Esophagus squamous epithelium (tissue), 4 donors: ENCODE data around the gene GSE1.

Experiments
- POLR2A ChIP-seq, 4 donors: fragments of 450-650 bp; IDR thresholded peaks; one replicate each; pipeline ENCODE4 v1.6.1; 2017; ENCODE audit warnings: antibody characterized with exemption in 4 of 4, mild to moderate bottlenecking in 4 of 4, moderate library complexity in 3 of 4
- TF ChIP-seq, protein P1 (sequence below), 6 experiments: fragments of 450-650 bp in 4 of 6; fragments of 200-600 bp in 2 of 6; sonication (generic) in 2 of 6; IDR thresholded peaks; one replicate each; pipeline ENCODE4 v1.5.1; 2016 to 2019; ENCODE audit warnings: antibody characterized with exemption in 6 of 6, mild to moderate bottlenecking in 4 of 6, moderate library complexity in 4 of 6

DNA sequence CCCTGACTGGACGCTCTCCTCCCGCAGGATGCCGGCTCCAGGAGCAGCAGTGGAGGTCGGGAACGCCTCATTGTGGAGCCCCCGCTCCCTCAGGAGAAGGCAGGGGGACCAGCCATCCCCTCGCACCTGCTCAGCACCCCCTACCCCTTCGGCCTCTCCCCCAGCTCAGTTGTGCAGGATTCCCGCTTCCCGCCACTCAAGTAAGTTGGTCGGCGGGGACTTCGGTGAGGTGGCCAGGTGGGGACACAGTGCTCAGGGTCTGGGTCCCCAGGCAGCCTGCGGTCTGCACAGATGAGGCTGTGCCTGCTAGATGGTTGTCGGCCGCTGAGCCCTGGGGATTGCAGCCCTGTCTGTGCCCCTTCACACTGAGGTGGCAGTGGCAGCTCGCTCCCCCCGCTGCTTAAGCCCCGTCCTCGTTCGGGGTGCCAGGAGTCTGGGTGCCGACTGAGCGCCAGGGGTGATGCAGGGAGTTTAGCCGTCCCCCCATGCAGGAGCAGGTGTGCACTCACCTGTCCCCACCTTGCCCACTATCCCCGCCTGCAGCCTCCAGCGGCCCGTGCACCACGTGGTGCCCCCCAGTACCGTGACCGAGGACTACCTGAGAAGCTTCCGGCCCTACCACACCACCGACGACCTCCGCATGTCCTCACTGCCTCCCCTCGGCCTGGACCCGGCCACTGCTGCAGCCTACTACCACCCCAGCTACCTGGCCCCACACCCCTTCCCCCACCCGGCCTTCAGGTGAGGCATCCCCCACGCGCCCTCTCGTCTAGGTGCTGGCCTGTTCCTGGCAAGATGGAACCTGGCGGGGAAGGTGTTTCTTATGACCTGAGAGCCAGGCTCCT, 41.4 kb downstream of the GSE1 start:
- TF ChIP-seq POLR2A (IDR thresholded peaks at IDR 0.05), result no peak
- TF ChIP-seq, protein P1, sequence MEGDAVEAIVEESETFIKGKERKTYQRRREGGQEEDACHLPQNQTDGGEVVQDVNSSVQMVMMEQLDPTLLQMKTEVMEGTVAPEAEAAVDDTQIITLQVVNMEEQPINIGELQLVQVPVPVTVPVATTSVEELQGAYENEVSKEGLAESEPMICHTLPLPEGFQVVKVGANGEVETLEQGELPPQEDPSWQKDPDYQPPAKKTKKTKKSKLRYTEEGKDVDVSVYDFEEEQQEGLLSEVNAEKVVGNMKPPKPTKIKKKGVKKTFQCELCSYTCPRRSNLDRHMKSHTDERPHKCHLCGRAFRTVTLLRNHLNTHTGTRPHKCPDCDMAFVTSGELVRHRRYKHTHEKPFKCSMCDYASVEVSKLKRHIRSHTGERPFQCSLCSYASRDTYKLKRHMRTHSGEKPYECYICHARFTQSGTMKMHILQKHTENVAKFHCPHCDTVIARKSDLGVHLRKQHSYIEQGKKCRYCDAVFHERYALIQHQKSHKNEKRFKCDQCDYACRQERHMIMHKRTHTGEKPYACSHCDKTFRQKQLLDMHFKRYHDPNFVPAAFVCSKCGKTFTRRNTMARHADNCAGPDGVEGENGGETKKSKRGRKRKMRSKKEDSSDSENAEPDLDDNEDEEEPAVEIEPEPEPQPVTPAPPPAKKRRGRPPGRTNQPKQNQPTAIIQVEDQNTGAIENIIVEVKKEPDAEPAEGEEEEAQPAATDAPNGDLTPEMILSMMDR (IDR thresholded peaks at IDR 0.05), result no peak
